Ishikawa (cell line): Measurements from ENCODE around the gene HFE.

Experiments used
- CEBPB ChIP-seq: IDR thresholded peaks from 2 replicates; pipeline ENCODE4 v1.6.1; 2012
- CREB1 ChIP-seq: IDR thresholded peaks from 2 replicates; pipeline ENCODE4 v1.6.1; 2012; ENCODE audit warnings: low read depth
- EP300 ChIP-seq: IDR thresholded peaks from 2 replicates; pipeline ENCODE4 v1.6.1; 2012; ENCODE audit warnings: borderline replicate concordance
- FOXM1 ChIP-seq: IDR thresholded peaks from 2 replicates; pipeline ENCODE4 v1.6.1; 2012; ENCODE audit warnings: low read depth, borderline replicate concordance
- NFIC ChIP-seq: IDR thresholded peaks from 2 replicates; pipeline ENCODE4 v1.6.1; 2012
- REST ChIP-seq: IDR thresholded peaks from 2 replicates; pipeline ENCODE4 v1.6.1; 2012; ENCODE audit warnings: low read depth, mild to moderate bottlenecking
- TAF1 ChIP-seq: IDR thresholded peaks from 2 replicates; pipeline ENCODE4 v1.6.1; 2012; ENCODE audit warnings: low read depth, mild to moderate bottlenecking
- TCF12 ChIP-seq: IDR thresholded peaks from 2 replicates; pipeline ENCODE4 v1.6.1; 2012; ENCODE audit warnings: low read depth
- TEAD4 ChIP-seq: IDR thresholded peaks from 2 replicates; pipeline ENCODE4 v1.6.1; 2012
- ZBTB7A ChIP-seq: IDR thresholded peaks from 2 replicates; pipeline ENCODE4 v1.6.1; 2012; ENCODE audit warnings: low read depth

- TF ChIP-seq FOXM1 (no peak), TAF1 (no peak), REST (no peak), EP300 (no peak), CREB1 (no peak), CEBPB (no peak), TCF12 (no peak), NFIC (no peak), ZBTB7A (no peak), TEAD4 (no peak)
Observed at GRCh38 chr6:26094036-26094435, 6.8 kb downstream of the HFE start.
